ENCODE data around the gene MGAM2.

- TF ChIP-seq CTCF (IDR thresholded peaks at IDR 0.05) (no peak), POLR2AphosphoS5 (IDR thresholded peaks at IDR 0.05; ENCODE audit: low read depth, low read length) (no peak), SIN3A (IDR thresholded peaks at IDR 0.05; ENCODE audit: borderline replicate concordance, insufficient read depth, low read depth, low read length) (no peak), REST (IDR thresholded peaks at IDR 0.05; ENCODE audit: insufficient read depth in 1 of 2, low read depth in 2 of 2, low read length in 1 of 2) (no peak), TCF7L2 (IDR thresholded peaks at IDR 0.05; ENCODE audit: low read depth, low read length) (no peak)
Observed at GRCh38 chr7:142114207-142114606, 2.7 kb downstream of the MGAM2 start.

Measured in Panc1 (cell line).